A549 (cell line): ENCODE results near the gene MED23.

Experiments
- CEBPB ChIP-seq, 2 experiments: fragments of >200 bp in 1 of 2; sonication (Bioruptor Twin) in 1 of 2; formaldehyde crosslinking in 1 of 2; IDR thresholded peaks; 2 replicates each; pipeline ENCODE4 v1.6.1; 2012 to 2016
- CHD2 ChIP-seq: fragments of 150-350 bp; IDR thresholded peaks from 2 replicates; pipeline ENCODE4 v1.6.1; 2014; ENCODE audit warnings: low read length; ENCODE audit not compliant: partially characterized antibody
- CTCF ChIP-seq: fragments of >200 bp; sonication (Bioruptor Twin); formaldehyde crosslinking; IDR thresholded peaks from 3 replicates; pipeline ENCODE4 v1.5.1; 2016
- EP300 ChIP-seq, 2 experiments: fragments of >200 bp; sonication (Bioruptor Twin); formaldehyde crosslinking; IDR thresholded peaks; 2 replicates in 1 of 2; 3 replicates in 1 of 2; pipeline ENCODE4 v1.6.1; 2016 to 2017
- FOXS1 ChIP-seq: fragments of 250-450 bp; sonication (Bioruptor Pico); IDR thresholded peaks from 2 replicates; pipeline ENCODE4 v1.5.0; 2020; ENCODE audit warnings: mild to moderate bottlenecking, moderate library complexity
- HOXA7 ChIP-seq: fragments of 250-450 bp; sonication (Bioruptor Pico); IDR thresholded peaks from 2 replicates; pipeline ENCODE4 v1.5.0; 2020; ENCODE audit warnings: mild to moderate bottlenecking, moderate library complexity
- MAZ ChIP-seq: fragments of 150-350 bp; IDR thresholded peaks from 2 replicates; pipeline ENCODE4 v1.6.1; 2014; ENCODE audit warnings: antibody characterized with exemption, low read depth, low read length, borderline replicate concordance
- POLR2A ChIP-seq: IDR thresholded peaks from 2 replicates; pipeline ENCODE4 v1.6.1; 2012; ENCODE audit warnings: mild to moderate bottlenecking, low read length
- RARB ChIP-seq: fragments of 250-450 bp; sonication (Bioruptor Pico); IDR thresholded peaks from 2 replicates; pipeline ENCODE4 v1.8.0; 2021; ENCODE audit warnings: mild to moderate bottlenecking, moderate library complexity
- ZFP36 ChIP-seq: fragments of 450-650 bp; IDR thresholded peaks from 2 replicates; pipeline ENCODE4 v1.6.1; 2014; ENCODE audit warnings: borderline replicate concordance; ENCODE audit not compliant: partially characterized antibody

- TF ChIP-seq CTCF = no peak
- TF ChIP-seq FOXS1 = no peak
- no peak for TF ChIP-seq ZFP36
- TF ChIP-seq CEBPB (IDR thresholded peaks at IDR 0.05) = no peak
- TF ChIP-seq CHD2 = no peak
- TF ChIP-seq MAZ = no peak
- TF ChIP-seq POLR2A = no peak
- TF ChIP-seq HOXA7 (CRISPR knock-in tag) = no peak
- TF ChIP-seq EP300 (IDR thresholded peaks at IDR 0.05) = no peak
- TF ChIP-seq RARB (CRISPR knock-in tag) = no peak
Observed at GRCh38 chr6:131631625-131632289, 3.7 kb upstream of the MED23 start.
